A549 (cell line): ENCODE measurements around the gene TREML2.

Experiments used
- GATA3 ChIP-seq: IDR thresholded peaks from 2 replicates; pipeline ENCODE4 v1.6.1; 2012; ENCODE audit warnings: borderline replicate concordance
- JUNB ChIP-seq: fragments of >200 bp; sonication (Bioruptor Twin); formaldehyde crosslinking; IDR thresholded peaks from 2 replicates; pipeline ENCODE4 v1.6.1; 2016
- PHF8 ChIP-seq: fragments of 200-600 bp; sonication (generic); IDR thresholded peaks from 2 replicates; pipeline ENCODE4 v1.6.1; 2016; ENCODE audit warnings: low read depth, mild to moderate bottlenecking, antibody characterized with exemption, moderate library complexity, borderline replicate concordance
- POLR2A ChIP-seq: IDR thresholded peaks from 2 replicates; pipeline ENCODE4 v1.6.1; 2012; ENCODE audit warnings: mild to moderate bottlenecking, low read length
- RCOR1 ChIP-seq: fragments of 150-350 bp; IDR thresholded peaks from 2 replicates; pipeline ENCODE4 v1.6.1; 2014; ENCODE audit warnings: antibody characterized with exemption, low read length, low read depth
- TF ChIP-seq, protein P1 (sequence below): fragments of >200 bp; sonication (Bioruptor Twin); formaldehyde crosslinking; IDR thresholded peaks from 3 replicates; pipeline ENCODE4 v1.5.1; 2016
- TF ChIP-seq, protein P2 (sequence below): fragments of 250-450 bp; sonication (Bioruptor Pico); IDR thresholded peaks from 2 replicates; pipeline ENCODE4 v1.5.0; 2021; ENCODE audit warnings: mild to moderate bottlenecking, moderate library complexity, borderline replicate concordance
- TF ChIP-seq, protein P3 (sequence below): fragments of 150-350 bp; IDR thresholded peaks from 2 replicates; pipeline ENCODE4 v1.6.1; 2014; ENCODE audit warnings: low read depth, mild to moderate bottlenecking, low read length

DNA sequence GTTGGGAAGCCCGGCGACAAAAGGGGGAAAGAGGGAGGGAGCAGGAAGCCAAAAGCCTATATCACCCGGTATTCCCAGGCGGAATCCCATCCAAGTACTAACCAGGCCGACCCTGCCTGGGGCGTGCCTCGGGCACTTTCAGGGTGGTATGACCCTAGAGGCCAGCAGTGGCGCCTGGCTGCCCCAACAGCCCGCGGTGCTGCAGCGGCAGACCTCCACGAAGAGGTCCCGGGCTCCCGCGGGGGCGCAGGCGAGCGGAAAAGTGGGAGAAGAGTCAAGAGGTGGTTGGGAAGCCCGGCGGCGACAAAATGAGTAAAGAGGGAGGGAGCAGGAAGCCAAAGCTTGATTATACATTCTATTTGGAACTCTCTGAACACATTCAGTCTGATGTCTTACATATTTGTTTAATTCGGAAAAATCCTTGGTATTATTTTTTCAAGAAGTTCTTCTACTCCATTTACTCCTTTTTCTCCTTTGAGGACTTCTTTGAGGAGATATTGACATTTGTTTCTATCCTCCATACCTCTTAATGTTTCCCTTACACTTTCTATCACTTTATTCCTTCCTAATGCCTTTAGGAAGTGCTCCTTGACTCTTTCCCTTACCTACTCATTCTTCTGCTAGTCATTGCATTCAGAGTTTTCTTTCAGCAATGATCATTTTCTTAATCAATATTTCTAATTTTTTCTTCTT lies 38.7 kb upstream of the TREML2 start:
- TF ChIP-seq, protein P1, sequence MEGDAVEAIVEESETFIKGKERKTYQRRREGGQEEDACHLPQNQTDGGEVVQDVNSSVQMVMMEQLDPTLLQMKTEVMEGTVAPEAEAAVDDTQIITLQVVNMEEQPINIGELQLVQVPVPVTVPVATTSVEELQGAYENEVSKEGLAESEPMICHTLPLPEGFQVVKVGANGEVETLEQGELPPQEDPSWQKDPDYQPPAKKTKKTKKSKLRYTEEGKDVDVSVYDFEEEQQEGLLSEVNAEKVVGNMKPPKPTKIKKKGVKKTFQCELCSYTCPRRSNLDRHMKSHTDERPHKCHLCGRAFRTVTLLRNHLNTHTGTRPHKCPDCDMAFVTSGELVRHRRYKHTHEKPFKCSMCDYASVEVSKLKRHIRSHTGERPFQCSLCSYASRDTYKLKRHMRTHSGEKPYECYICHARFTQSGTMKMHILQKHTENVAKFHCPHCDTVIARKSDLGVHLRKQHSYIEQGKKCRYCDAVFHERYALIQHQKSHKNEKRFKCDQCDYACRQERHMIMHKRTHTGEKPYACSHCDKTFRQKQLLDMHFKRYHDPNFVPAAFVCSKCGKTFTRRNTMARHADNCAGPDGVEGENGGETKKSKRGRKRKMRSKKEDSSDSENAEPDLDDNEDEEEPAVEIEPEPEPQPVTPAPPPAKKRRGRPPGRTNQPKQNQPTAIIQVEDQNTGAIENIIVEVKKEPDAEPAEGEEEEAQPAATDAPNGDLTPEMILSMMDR, result no peak
- TF ChIP-seq POLR2A (no peak), JUNB (no peak), GATA3 (no peak), RCOR1 (no peak), PHF8 (no peak)
- TF ChIP-seq, protein P2, sequence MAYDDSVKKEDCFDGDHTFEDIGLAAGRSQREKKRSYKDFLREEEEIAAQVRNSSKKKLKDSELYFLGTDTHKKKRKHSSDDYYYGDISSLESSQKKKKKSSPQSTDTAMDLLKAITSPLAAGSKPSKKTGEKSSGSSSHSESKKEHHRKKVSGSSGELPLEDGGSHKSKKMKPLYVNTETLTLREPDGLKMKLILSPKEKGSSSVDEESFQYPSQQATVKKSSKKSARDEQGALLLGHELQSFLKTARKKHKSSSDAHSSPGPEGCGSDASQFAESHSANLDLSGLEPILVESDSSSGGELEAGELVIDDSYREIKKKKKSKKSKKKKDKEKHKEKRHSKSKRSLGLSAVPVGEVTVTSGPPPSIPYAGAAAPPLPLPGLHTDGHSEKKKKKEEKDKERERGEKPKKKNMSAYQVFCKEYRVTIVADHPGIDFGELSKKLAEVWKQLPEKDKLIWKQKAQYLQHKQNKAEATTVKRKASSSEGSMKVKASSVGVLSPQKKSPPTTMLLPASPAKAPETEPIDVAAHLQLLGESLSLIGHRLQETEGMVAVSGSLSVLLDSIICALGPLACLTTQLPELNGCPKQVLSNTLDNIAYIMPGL (CRISPR knock-in tag), result no peak
- TF ChIP-seq, protein P3, sequence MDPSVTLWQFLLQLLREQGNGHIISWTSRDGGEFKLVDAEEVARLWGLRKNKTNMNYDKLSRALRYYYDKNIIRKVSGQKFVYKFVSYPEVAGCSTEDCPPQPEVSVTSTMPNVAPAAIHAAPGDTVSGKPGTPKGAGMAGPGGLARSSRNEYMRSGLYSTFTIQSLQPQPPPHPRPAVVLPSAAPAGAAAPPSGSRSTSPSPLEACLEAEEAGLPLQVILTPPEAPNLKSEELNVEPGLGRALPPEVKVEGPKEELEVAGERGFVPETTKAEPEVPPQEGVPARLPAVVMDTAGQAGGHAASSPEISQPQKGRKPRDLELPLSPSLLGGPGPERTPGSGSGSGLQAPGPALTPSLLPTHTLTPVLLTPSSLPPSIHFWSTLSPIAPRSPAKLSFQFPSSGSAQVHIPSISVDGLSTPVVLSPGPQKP, result no peak
